NT2/D1 (cell line): ENCODE results near the gene LRIF1.

Experiments used
- SUZ12 ChIP-seq: IDR thresholded peaks from 2 replicates; pipeline ENCODE4 v1.6.1; 2011; ENCODE audit not compliant: insufficient read length, insufficient read depth; ENCODE audit errors: extremely low read depth
- YY1 ChIP-seq: IDR thresholded peaks from 2 replicates; pipeline ENCODE4 v1.6.1; 2011; ENCODE audit not compliant: insufficient read length, insufficient read depth
- ZNF274 ChIP-seq: IDR thresholded peaks from 2 replicates; pipeline ENCODE4 v1.6.1; 2011; ENCODE audit warnings: mild to moderate bottlenecking, low read depth, low read length

GRCh38 chr1:110898734-110899457 is 64.8 kb downstream of the LRIF1 start:
- no peak for TF ChIP-seq YY1
- no peak for TF ChIP-seq ZNF274
- TF ChIP-seq SUZ12 = no peak
